GM13977 (cell line): Measurements from ENCODE around the gene CASKIN2.
A peak's percentile ranks its signal among the peaks of the same experiment; 100 is the strongest.

Experiments
- DNase-seq: peaks from one replicate; pipeline ENCODE4 v3.0.0; 2012; ENCODE audit warnings: low spot score
- in situ Hi-C: fragments of 300-500 bp; cut with MboI; formaldehyde crosslinking; loops from one replicate; pipeline ENCODE4 v1.12.0; 2022; ENCODE audit warnings: low sequenced_read_pairs, low pct_unique_long_range_greater_than_20kb, mixed read lengths, inconsistent platforms; ENCODE audit not compliant: unreplicated experiment
- TF ChIP-seq, protein P1 (sequence below): IDR thresholded peaks from 2 replicates; pipeline ENCODE4 v1.5.1; 2012; ENCODE audit warnings: mild to moderate bottlenecking, control low read depth; ENCODE audit not compliant: insufficient read depth; ENCODE audit errors: extremely low read depth, missing control alignments

The CASKIN2 gene

DNA sequence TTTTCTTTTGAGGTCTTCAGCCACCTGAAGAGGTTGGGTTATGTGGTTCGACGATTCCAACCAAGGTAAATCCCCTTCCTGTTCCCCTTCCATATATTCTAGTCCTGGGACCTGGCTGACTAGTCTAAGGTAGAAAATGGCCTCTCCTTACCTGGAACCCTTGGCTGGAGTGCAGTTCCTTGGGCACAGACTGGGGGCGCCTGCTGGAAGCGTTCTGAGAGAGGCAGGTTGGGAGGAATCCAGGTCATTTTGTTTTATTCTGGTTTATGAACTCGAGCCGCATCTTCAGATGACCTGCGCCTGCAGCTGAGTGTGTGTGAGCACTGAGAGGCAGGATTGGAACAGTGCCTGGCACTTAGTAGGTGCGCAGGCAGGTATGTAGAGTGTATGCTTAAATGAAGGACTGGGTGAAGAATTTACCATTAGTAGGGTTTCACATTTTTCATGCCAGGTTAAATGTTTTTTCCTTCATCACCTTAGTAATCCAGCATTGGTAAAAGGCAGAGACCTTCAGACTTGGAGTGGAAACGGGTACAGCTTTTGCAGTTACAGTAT is 3.7 kb upstream of the CASKIN2 start:
- in situ Hi-C loops: no loop called here
- TF ChIP-seq, protein P1, sequence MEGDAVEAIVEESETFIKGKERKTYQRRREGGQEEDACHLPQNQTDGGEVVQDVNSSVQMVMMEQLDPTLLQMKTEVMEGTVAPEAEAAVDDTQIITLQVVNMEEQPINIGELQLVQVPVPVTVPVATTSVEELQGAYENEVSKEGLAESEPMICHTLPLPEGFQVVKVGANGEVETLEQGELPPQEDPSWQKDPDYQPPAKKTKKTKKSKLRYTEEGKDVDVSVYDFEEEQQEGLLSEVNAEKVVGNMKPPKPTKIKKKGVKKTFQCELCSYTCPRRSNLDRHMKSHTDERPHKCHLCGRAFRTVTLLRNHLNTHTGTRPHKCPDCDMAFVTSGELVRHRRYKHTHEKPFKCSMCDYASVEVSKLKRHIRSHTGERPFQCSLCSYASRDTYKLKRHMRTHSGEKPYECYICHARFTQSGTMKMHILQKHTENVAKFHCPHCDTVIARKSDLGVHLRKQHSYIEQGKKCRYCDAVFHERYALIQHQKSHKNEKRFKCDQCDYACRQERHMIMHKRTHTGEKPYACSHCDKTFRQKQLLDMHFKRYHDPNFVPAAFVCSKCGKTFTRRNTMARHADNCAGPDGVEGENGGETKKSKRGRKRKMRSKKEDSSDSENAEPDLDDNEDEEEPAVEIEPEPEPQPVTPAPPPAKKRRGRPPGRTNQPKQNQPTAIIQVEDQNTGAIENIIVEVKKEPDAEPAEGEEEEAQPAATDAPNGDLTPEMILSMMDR: no peak
- DNase-seq: no peak

DNA sequence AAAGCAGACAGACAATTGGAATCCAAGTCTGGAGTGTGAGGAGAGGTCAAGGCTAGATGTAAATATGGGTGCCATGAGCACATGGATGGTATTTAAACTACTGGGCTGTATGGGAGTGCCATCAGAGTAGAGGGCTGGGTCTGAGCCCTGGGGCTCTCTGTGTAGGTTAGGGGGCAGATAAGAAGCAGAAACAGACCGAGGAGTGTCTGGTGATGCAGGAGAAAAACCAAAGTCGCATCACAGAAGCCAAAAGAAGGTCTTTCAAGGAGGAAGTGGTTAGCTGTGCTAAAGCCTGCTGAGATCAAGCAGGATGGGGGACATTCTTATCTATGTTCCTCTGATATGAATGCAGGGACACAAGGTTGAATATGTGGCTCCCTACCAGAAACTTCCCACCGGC is 2.9 kb upstream of the CASKIN2 start:
- DNase-seq: peak; percentile 77
- TF ChIP-seq, protein P1: no peak
- in situ Hi-C loops: no loop called here

DNA sequence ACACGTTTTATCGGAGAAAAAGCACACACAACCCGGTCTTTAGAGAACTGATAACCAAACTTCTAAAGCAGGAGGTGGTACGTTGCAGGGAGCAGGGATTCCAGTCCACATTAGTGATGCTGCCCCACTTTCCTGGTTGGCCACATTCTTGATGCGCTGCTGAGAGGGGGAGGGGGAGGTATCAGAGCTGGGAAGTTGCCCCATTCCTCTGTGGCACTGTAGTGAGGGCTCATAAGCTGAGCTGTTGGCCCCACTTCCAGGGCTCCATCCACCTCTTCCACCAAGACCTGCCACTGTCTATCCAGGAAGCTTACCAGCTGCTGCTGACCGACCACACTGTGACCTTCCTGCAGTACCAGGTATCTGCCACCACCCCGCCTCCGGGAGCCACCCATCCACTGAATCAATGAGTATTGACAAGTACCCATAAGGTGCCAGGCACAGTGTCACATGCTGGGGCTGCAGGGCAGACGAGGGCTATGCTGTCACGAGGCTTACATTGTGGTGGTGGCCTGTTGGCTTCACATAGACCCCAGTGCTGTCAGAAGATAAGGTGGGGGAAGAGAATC is 2.0 kb upstream of the CASKIN2 start:
- TF ChIP-seq, protein P1: no peak
- in situ Hi-C loops: no loop called here
- DNase-seq: no peak

DNA sequence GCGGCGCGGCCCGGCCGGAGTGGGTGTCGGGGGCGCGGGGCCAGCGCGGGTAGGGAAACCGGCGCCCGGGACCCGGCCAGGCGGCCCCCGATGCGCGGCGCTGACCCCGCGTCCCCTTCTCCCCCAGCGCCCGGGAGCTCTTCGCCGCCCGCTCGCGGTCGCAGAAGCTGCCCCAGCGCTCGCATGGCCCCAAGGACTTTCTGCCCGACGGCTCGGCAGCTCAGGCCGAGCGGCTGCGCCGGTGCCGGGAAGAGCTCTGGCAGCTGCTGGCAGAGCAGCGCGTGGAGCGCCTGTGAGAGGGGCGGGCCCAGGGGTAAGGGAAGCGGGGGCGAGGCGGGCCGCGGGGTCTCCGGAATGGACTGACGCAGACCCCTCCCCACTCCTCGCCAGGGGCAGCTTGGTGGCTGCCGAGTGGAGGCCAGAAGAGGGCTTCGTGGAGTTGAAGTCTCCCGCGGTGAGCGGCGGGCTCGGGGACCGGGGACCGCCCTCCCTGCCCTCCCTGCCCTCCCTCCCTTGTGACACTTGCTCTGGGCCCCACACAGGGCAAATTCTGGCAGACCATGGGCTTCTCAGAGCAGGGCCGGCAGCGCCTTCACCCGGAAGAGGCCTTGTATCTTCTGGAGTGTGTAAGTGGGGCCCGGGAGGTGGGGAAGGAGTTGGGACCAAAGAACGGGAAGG is 1.4 kb upstream of the CASKIN2 start:
- TF ChIP-seq, protein P1: no peak
- in situ Hi-C loops: no loop called here
- DNase-seq: no peak

DNA sequence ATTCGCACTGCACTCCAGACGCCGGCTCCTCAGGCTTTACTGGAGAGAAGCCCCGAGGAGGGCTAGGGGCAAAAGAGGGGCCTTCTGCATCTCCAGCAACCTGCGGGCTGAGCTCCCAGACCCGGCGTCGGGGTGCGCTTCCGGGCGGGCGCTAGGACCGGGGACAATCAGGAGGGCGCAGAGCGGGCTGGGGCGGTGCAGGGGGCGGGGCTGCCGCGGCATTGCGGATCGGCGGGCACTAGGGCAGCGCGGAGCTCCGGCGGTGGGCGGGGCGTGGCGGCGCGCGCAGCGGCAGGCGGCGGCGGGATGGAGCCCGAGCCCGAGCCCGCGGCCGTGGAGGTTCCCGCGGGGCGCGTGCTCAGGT is 900 bp upstream of the CASKIN2 start, which contains the start of gene TSEN54:
TSEN54 (plus strand) TSS at position 274 of the 364 bp plus-strand sequence; CDS start at position 307, 33 bp downstream.
- DNase-seq: peak; percentile 100
- in situ Hi-C loops: no loop called here

DNA sequence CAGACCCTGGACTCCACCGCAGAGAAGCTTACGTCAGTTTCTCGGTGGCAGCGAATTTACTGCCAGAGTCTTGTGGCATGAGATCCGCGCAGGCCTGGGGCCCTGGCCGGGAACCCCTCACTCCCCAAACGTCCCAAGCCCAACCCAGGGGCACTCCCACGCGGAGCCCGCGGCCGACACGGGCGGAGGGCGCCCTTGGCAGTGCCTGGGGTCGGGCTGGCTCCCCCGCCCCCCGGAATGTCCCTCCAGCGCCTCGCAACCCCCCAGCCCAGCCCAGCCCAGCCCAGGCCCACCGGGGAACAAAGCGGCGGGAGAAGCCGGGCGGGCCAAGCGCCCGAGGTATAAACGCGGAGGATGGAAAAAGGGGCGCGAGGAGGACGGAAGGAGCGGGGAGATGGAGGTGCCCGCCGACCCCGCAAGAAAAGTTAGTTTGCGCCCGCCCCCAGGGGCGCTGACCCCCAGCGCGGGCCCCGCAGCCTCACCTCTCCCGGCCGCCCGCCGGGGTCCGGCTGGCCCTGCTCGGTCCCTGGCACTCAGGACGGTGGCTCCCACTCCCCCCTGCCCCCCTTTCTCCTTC is 330 bp downstream of the CASKIN2 start:
- TF ChIP-seq, protein P1: no peak
- in situ Hi-C loops: no loop called here
- DNase-seq: no peak

More for the DNA sequence above, 900 bp upstream of the CASKIN2 start, which contains the start of gene TSEN54:
- TF ChIP-seq, protein P1: no peak
